ENCODE measurements around the gene MARCKSL1. TPM values are rescaled to one million over a fixed set of nuclear protein-coding genes. Genes with fewer than 3 reads are reported as not detected.

Gene MARCKSL1
- total and polyA plus RNA-seq, 2 of the 13 experiments (the other 11 are each of a cell fraction or from before 2014, with no cell fraction given), result 81.9 to 155 TPM

DNA sequence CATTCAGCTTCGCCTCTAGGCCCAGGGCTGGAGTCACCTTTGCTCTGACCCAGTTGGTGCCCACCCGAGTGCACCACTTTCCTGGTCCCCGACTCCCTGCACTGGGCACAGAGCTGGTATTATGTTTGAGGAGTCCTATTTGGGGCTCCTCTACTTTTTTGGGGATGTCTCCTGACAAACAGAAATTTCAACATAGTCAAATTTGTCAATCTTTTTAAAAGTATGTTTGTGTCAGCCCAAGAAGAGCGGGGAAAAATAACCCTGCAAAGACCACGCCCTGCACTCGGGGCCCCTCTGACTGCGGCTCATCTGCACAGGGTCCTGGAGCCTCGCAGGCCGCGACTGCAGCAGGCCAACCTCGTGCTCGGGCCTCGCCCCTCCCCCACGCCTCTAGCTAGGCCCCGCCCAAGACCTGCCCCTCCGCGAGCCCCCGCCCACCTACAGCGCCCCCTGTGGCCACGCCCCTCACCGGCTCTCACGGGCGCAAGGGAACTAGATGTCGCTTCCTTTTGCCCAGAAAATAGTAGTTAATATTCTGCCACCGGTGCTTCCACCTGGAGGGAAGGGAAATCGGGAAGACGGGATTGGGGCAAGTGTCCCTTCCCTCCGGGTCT is 14.9 kb upstream of the MARCKSL1 start (continued):
- no peak for TF ChIP-seq PHB2 (IDR thresholded peaks at IDR 0.05; ENCODE audit: partially characterized antibody)
- peak; percentile 77; the same call in 1 of the 2 replicates for TF ChIP-seq RNF2 (conservative IDR thresholded peaks at IDR 0.05; ENCODE audit: low read depth)
- no peak for TF ChIP-seq ATF1 (CRISPR knock-in tag; IDR thresholded peaks at IDR 0.05)
- no peak for TF ChIP-seq SMARCE1 (IDR thresholded peaks at IDR 0.05; ENCODE audit: borderline replicate concordance)
- no peak for TF ChIP-seq MTF2 (CRISPR knock-in tag; IDR thresholded peaks at IDR 0.05; ENCODE audit: borderline replicate concordance)
- TF ChIP-seq HOXA7 (CRISPR knock-in tag; IDR thresholded peaks at IDR 0.05), result 0 out of 2 replicates have a peak, but pooled peaks have one; percentile 9
- TF ChIP-seq ZNF768 (CRISPR knock-in tag; IDR thresholded peaks at IDR 0.05), result peak; percentile 65; the same call in 1 of the 2 replicates
- TF ChIP-seq, protein P1, sequence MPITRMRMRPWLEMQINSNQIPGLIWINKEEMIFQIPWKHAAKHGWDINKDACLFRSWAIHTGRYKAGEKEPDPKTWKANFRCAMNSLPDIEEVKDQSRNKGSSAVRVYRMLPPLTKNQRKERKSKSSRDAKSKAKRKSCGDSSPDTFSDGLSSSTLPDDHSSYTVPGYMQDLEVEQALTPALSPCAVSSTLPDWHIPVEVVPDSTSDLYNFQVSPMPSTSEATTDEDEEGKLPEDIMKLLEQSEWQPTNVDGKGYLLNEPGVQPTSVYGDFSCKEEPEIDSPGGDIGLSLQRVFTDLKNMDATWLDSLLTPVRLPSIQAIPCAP (CRISPR knock-in tag; IDR thresholded peaks at IDR 0.05; ENCODE audit: low read depth), result no peak
- TF ChIP-seq TMF1 (CRISPR knock-in tag; IDR thresholded peaks at IDR 0.05; ENCODE audit: low read depth), result no peak
- TF ChIP-seq, protein P2, sequence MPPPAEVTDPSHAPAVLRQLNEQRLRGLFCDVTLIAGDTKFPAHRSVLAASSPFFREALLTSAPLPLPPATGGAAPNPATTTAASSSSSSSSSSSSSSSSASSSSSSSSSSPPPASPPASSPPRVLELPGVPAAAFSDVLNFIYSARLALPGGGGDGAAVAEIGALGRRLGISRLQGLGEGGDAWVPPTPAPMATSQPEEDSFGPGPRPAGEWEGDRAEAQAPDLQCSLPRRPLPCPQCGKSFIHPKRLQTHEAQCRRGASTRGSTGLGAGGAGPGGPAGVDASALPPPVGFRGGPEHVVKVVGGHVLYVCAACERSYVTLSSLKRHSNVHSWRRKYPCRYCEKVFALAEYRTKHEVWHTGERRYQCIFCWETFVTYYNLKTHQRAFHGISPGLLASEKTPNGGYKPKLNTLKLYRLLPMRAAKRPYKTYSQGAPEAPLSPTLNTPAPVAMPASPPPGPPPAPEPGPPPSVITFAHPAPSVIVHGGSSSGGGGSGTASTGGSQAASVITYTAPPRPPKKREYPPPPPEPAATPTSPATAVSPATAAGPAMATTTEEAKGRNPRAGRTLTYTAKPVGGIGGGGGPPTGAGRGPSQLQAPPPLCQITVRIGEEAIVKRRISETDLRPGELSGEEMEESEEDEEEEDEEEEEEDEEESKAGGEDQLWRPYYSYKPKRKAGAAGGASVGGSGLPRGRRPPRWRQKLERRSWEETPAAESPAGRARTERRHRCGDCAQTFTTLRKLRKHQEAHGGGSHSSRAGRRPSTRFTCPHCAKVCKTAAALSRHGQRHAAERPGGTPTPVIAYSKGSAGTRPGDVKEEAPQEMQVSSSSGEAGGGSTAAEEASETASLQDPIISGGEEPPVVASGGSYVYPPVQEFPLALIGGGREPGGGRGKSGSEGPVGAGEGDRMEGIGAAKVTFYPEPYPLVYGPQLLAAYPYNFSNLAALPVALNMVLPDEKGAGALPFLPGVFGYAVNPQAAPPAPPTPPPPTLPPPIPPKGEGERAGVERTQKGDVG (CRISPR knock-in tag; IDR thresholded peaks at IDR 0.05; ENCODE audit: borderline replicate concordance), result no peak; the same call in 1 of the 2 replicates
- TF ChIP-seq ZNF253 (CRISPR knock-in tag; IDR thresholded peaks at IDR 0.05; ENCODE audit: borderline replicate concordance), result 0 out of 2 replicates have a peak, but pooled peaks have one; percentile 51
- TF ChIP-seq GTF2F1 (IDR thresholded peaks at IDR 0.05; ENCODE audit: low read length), result no peak
- TF ChIP-seq GLI4 (CRISPR knock-in tag; IDR thresholded peaks at IDR 0.05; ENCODE audit: borderline replicate concordance), result no peak
- no peak for TF ChIP-seq ZC3H13 (CRISPR knock-in tag; IDR thresholded peaks at IDR 0.05)
- TF ChIP-seq KDM2A (CRISPR knock-in tag; IDR thresholded peaks at IDR 0.05; ENCODE audit: borderline replicate concordance, low read depth), result peak; percentile 76; the same call in 1 of the 2 replicates
- TF ChIP-seq ZNF264 (CRISPR knock-in tag; IDR thresholded peaks at IDR 0.05), result 0 out of 2 replicates have a peak, but pooled peaks have one; percentile 34
- TF ChIP-seq, protein P3, sequence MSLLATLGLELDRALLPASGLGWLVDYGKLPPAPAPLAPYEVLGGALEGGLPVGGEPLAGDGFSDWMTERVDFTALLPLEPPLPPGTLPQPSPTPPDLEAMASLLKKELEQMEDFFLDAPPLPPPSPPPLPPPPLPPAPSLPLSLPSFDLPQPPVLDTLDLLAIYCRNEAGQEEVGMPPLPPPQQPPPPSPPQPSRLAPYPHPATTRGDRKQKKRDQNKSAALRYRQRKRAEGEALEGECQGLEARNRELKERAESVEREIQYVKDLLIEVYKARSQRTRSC (CRISPR knock-in tag; IDR thresholded peaks at IDR 0.05; ENCODE audit: low read depth), result no peak
- TF ChIP-seq, protein P4, sequence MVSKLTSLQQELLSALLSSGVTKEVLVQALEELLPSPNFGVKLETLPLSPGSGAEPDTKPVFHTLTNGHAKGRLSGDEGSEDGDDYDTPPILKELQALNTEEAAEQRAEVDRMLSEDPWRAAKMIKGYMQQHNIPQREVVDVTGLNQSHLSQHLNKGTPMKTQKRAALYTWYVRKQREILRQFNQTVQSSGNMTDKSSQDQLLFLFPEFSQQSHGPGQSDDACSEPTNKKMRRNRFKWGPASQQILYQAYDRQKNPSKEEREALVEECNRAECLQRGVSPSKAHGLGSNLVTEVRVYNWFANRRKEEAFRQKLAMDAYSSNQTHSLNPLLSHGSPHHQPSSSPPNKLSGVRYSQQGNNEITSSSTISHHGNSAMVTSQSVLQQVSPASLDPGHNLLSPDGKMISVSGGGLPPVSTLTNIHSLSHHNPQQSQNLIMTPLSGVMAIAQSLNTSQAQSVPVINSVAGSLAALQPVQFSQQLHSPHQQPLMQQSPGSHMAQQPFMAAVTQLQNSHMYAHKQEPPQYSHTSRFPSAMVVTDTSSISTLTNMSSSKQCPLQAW (CRISPR knock-in tag; IDR thresholded peaks at IDR 0.05), result 0 out of 2 replicates have a peak, but pooled peaks have one; percentile 23
- TF ChIP-seq FOXK2 (IDR thresholded peaks at IDR 0.05), result no peak
- TF ChIP-seq, protein P5, sequence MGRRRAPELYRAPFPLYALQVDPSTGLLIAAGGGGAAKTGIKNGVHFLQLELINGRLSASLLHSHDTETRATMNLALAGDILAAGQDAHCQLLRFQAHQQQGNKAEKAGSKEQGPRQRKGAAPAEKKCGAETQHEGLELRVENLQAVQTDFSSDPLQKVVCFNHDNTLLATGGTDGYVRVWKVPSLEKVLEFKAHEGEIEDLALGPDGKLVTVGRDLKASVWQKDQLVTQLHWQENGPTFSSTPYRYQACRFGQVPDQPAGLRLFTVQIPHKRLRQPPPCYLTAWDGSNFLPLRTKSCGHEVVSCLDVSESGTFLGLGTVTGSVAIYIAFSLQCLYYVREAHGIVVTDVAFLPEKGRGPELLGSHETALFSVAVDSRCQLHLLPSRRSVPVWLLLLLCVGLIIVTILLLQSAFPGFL (CRISPR knock-in tag; IDR thresholded peaks at IDR 0.05), result no peak
- no peak for TF ChIP-seq ARHGAP35 (CRISPR knock-in tag; IDR thresholded peaks at IDR 0.05; ENCODE audit: borderline replicate concordance)

Data from HepG2 (cell line).